HG03565 (cell line): ENCODE results near the gene FAM114A2.
"Not testable (repeated sequence)": the region's sequence is repeated elsewhere in the genome, so short reads cannot be mapped to it uniquely, and the experiment has no call there.

Experiments
- ATAC-seq: cut with Tn5 transposase; IDR thresholded peaks from one replicate; pipeline ENCODE4 v1.9.1; 2021; ENCODE audit warnings: mild to moderate bottlenecking, moderate library complexity; ENCODE audit not compliant: unreplicated experiment

FAM114A2 gene

GRCh38 chr5:154038707-154039457 lies at the start of gene FAM114A2, which contains the start of gene MFAP3:
Gene FAM114A2 (minus strand): TSS chr5:154038910. CDS start chr5:154034953, 3,957 bp downstream.
Gene MFAP3 (plus strand): TSS chr5:154038967. CDS start chr5:154049723, 10,756 bp downstream.
- peak; percentile 95 for ATAC-seq

GRCh38 chr5:154087260-154087659 lies 48.5 kb upstream of the FAM114A2 start:
- ATAC-seq = no peak

DNA sequence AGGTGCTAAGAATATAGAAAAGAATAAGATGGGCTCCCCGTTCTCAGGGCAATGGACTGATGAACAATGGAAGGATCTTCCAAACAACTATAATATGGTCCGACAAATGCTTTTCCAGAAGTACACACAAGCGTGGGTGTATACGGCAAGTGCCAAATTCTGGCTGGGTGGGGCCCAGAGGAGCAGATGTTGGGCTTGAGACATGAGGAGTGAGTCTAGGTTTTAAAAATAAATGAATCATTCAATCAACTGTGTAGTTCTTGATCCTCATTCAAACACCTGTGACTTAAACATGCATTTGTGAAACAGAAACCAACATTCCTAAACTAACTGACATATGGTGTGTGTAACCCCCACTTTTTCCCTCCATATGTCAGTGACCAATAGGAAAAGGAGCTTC lies 47.9 kb upstream of the FAM114A2 start:
- no peak for ATAC-seq

- ATAC-seq = no peak
Measured at GRCh38 chr5:154086146-154086545, 47.4 kb upstream of the FAM114A2 start.

- ATAC-seq = no peak
Measured at GRCh38 chr5:154084062-154084639, 45.4 kb upstream of the FAM114A2 start.

DNA sequence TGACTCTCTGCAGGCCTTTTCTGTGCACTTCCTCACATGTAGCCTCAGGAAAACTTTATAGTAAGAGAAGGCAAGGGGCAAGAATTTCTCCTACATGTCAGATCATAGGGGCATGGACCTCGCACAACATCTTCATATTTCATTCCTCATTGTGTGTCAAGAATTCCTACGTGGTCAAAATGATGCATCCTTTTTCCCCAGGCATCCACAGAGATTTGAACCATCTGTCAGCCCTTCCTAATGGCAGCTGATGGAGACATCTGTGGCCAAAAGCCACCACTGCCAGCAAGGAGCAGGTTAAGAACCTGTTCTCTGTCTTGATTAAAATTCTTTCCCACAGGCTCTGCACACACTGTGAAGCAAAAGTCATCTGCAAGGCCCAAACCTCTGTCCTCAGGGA lies 42.5 kb upstream of the FAM114A2 start:
- no peak for ATAC-seq

GRCh38 chr5:154078272-154078671 lies 39.6 kb upstream of the FAM114A2 start:
- no peak for ATAC-seq

DNA sequence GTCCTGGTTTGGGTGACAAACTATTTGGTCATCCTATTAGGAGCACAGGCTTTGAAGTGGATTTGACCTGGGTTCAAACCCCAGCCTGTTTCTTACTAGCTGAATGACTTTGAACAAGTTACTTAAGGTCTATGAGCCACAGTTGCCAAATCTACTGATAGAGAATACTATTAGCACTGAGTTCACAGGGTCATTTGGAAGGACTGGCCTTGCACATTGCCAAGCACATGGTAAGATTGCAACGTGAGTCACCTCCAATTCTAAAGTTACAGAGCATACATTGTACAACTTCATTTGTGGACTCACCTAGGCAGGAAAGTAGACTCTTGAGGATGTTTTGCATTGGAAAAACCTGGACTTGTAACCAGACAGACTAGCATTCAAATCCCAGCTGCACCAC lies 39.0 kb upstream of the FAM114A2 start:
- ATAC-seq = no peak

GRCh38 chr5:154076240-154076922 lies 37.7 kb upstream of the FAM114A2 start:
- no peak for ATAC-seq

DNA sequence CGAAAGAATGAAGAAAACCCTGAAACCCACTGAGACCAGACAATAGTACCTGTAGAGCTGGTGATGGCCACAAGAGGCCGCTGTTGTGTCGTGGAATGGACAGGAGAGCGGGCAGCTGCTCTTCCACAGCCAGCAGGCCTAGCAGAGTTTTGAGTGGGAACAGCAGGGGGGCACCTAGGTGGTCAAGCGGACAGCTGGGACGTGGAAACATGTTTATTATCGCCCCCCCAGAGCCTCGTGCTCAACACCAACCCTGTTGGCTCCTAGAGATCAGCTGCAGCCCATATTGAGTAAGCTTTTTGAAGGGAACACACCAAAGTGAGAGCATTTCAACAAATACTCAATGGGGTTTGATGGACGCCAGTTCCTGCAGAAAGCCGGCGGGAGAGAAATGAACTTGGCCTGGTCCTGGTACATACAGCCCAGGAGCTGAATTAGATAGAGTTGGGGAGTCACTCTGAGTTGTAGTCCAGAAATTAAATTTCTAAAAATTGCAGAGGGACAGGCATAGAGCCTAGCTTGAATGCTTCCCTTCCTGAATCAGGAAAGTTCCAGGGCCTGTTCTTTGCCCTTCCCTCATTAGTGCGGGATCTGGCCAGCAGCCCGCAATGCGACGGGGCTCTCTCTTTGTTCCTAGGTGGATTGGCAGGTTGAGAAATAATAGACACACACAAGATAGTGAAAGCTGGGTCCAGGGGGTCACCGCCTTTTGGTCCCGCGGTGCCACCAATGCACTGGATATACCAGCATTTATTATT lies 33.9 kb upstream of the FAM114A2 start:
- ATAC-seq = peak; percentile 99

- peak; percentile 11 for ATAC-seq
Measured at GRCh38 chr5:154071799-154072413, 33.2 kb upstream of the FAM114A2 start.

DNA sequence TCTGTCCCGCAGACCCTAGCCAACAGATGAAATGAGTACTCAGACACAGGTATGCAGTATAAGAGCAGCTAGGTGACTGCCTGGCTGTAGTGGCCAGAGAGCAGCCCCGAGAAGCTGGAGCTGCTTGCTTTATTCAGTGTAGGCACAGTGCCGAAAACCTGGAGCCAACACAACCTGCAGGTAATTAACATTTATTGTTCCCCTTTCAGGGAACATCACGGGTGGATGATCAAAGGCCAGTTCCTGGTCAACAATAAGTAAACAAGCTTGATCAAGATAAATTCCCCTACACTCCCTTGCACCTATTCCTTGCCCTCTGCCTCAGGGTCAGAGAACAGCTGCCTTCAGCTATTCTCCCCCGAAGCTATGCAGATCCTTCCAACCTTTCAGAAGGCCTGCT lies 31.1 kb upstream of the FAM114A2 start:
- ATAC-seq = not testable (repeated sequence)

- no peak for ATAC-seq
Measured at GRCh38 chr5:154065971-154066370, 27.3 kb upstream of the FAM114A2 start.

DNA sequence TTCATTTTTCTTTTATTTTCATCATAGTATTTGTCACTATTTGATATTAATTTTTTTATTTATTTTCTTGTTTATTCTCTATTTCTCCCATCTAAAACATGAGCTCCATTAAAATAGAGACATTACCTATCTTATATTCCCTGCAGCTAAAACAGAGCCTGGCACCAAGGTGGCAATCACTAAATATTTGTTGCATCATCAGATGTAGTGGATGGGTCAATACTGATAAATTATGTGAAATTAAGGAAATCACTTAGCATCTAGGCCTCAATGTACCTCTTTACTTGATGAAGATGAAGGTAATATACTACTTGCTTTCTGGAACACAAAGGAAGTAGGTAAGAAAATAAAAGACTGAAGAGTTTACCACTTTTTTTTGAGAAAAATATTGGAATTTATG lies 24.7 kb upstream of the FAM114A2 start:
- ATAC-seq = no peak

DNA sequence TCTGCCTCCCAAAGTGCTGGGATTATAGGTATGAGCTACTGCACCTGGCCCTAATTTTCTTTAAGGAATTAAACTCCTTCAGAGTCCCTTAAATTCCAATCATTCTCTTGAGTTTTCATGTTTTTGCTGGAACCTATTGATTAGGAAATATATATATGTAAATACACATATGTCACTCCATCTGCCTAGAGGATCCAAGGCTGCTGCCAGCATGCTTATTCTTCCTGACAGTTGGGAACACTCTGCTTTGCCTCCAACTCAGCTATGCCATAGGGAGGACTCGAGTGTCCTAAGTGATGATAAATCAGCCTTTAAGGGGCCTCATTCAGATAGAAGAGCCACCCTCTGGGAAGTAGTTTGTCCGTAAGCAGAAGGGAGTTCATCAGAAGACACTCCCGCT lies 21.9 kb upstream of the FAM114A2 start:
- no peak for ATAC-seq

DNA sequence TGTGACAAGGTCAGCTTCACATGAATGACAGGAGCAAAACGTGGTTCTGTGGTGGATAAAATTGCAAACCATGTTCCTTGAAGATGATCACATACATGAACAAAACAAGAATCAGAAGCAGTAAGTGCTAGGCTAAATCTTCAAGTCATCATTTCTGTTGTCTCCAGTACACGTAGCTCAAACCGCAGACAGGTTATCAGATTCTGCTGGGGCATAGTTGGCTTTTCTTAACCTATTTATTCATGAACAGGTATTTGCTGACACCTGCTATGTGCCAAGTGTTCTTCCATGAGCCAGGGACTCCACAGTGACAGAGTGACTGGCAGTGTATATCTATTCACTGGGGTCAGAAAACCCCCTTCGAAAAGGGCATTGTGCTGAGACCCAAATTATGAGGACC lies 20.9 kb upstream of the FAM114A2 start:
- no peak for ATAC-seq

GRCh38 chr5:154059039-154059430 lies 20.3 kb upstream of the FAM114A2 start:
- peak; percentile 67 for ATAC-seq

- peak; percentile 62 for ATAC-seq
Measured at GRCh38 chr5:154058055-154059038, 19.6 kb upstream of the FAM114A2 start.

DNA sequence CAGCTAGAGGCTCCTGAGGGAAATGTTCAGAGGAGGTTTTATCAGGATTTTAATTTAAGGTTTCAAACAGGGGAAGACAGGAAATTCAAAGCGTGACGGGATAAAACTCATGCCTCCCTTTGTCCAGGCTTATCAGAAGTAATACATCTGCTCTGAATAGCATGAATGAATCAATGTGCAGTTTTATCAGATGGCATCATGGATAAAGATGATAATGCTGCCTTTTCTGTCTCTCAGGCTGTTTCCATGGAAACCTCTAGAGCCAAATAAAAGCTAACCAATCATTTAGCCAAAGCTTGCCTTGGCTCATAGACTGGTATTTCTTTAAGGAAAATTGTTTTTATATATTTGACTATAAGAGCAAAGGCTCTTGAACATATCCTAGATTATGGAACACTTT lies 16.5 kb upstream of the FAM114A2 start:
- ATAC-seq = no peak

GRCh38 chr5:154053468-154053867 lies 14.8 kb upstream of the FAM114A2 start:
- ATAC-seq = no peak
